Suppressor macrophage treated with lipopolysaccharide for 1 hour (primary cell): Measurements from ENCODE around the gene PYGM.

Source experiments
- DNase-seq, 3 donors: peaks; one replicate each; pipeline ENCODE4 v3.0.0-alpha.2; 2020 to 2022

PYGM gene

GRCh38 chr11:64790205-64791095 is 30.7 kb upstream of the PYGM start:
- DNase-seq: no peak

GRCh38 chr11:64789331-64790204 is 29.8 kb upstream of the PYGM start:
- DNase-seq: no peak

- no peak for DNase-seq
Measured at GRCh38 chr11:64788321-64789215, 28.8 kb upstream of the PYGM start.

- peak; percentile 72 to 82 (median 76) for DNase-seq
Measured at GRCh38 chr11:64787526-64788320, 27.9 kb upstream of the PYGM start.

GRCh38 chr11:64786308-64786707 is 26.5 kb upstream of the PYGM start:
- no peak for DNase-seq

GRCh38 chr11:64784813-64785581 is 25.2 kb upstream of the PYGM start:
- DNase-seq: no peak

GRCh38 chr11:64778473-64779298 is 18.9 kb upstream of the PYGM start, which contains the start of gene SF1:
SF1 (minus strand) TSS chr11:64778542; CDS start chr11:64778392, 150 bp downstream.
- DNase-seq: peak; percentile 99 to 100 (median 100)

GRCh38 chr11:64778223-64778472 is 18.4 kb upstream of the PYGM start:
- no peak for DNase-seq

GRCh38 chr11:64777449-64778222 is 17.9 kb upstream of the PYGM start:
- DNase-seq: peak; percentile 90 to 98 (median 95)

GRCh38 chr11:64776875-64777274 is 17.1 kb upstream of the PYGM start:
- DNase-seq: no peak

- no peak for DNase-seq
Measured at GRCh38 chr11:64776425-64776824, 16.7 kb upstream of the PYGM start.

GRCh38 chr11:64774144-64774543 is 14.4 kb upstream of the PYGM start:
- DNase-seq: no peak

- DNase-seq: peak; percentile 58 to 80 (median 75)
Measured at GRCh38 chr11:64772303-64773018, 12.7 kb upstream of the PYGM start.

- DNase-seq: peak; percentile 12 to 30 (median 22)
Measured at GRCh38 chr11:64771861-64772260, 12.1 kb upstream of the PYGM start.

GRCh38 chr11:64770120-64770519 is 10.3 kb upstream of the PYGM start:
- no peak for DNase-seq

- DNase-seq: no peak
Measured at GRCh38 chr11:64769283-64769682, 9.5 kb upstream of the PYGM start.

GRCh38 chr11:64768300-64768694 is 8.5 kb upstream of the PYGM start:
- DNase-seq: no peak
